KBM-7 (cell line): ENCODE results near the gene TMEM181.
"Not testable (repeated sequence)": the region's sequence is repeated elsewhere in the genome, so short reads cannot be mapped to it uniquely, and the experiment has no call there.

Experiments
- DNase-seq: peaks from one replicate; pipeline ENCODE4 v3.0.0-alpha.2; 2015
- in situ Hi-C: fragments of 300-500 bp; cut with MboI; formaldehyde crosslinking; loops from 2 replicates; pipeline ENCODE4 v1.14.3; 2020; ENCODE audit warnings: low sequenced_read_pairs, low pct_unique_long_range_greater_than_20kb, mixed read lengths

TMEM181 gene

DNA sequence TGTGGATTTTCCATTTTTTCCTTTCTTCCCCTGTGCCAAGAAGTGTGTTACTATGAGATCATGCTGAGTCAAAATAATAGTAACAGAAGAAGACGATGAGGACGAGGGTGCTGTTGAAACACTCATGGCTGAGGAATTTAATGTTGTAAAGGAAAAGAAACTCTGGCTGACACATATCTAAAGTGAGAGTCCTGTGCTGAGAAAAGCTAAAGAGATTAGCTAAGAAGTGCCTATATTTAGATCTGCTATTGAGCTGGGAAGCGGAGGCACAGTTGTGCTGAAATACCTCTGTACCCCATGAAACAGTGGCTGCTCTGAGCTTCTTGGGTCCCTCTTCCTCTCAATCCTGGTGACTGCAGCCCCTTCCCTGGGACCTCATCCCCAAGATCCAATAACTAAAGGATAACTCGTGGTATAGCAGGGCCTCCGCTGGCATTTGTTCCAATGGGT, 88.8 kb downstream of the TMEM181 start:
- no peak for DNase-seq
- in situ Hi-C loops, result no loop called here

DNA sequence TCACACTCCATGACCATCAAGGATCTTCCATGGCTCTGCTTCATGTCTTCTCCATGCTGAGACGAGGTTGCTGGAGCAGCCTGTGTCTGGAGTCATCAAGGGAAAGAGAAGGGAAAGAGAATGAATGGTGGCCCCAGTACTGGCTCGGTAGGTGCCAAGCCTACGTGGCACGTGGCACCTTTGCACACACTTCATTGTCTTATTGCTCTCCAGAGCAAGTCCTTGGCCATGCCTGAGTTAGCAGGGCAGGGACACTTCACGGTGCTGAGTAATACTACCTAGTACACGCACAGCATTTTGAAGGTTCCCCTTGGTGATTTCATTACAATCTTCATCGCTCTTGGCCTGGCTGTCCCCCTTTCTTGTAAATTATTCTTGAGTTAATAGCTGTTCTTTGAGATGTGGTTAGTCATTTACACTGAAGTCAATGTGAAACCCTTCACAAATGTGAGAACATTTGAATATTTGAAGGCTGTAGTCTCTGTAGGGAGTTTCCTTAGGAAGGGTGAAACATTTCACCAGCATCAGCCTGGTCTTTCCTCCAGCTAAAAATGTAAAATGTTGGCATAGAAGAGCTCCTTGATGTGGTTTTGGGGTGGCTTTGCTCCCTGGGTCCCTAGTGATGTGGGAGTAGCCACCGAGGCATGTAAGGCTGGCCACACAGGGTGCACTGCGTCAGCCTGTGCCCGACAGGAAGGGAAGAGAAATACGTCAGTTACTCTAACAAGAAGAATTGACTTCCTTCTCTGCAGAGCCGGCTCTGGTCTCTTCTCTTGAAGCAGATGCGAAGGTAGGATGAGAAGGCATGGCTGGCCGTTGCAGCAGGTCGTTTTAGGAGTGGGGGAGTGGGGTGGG, 89.6 kb downstream of the TMEM181 start, which contains the start of gene SYTL3:
Gene SYTL3 (plus strand): TSS at position 766 of the 855 bp plus-strand sequence. CDS start 13,215 bp downstream, outside the sequence.
- in situ Hi-C loops, result no loop called here
- DNase-seq, result peak; percentile 59

DNA sequence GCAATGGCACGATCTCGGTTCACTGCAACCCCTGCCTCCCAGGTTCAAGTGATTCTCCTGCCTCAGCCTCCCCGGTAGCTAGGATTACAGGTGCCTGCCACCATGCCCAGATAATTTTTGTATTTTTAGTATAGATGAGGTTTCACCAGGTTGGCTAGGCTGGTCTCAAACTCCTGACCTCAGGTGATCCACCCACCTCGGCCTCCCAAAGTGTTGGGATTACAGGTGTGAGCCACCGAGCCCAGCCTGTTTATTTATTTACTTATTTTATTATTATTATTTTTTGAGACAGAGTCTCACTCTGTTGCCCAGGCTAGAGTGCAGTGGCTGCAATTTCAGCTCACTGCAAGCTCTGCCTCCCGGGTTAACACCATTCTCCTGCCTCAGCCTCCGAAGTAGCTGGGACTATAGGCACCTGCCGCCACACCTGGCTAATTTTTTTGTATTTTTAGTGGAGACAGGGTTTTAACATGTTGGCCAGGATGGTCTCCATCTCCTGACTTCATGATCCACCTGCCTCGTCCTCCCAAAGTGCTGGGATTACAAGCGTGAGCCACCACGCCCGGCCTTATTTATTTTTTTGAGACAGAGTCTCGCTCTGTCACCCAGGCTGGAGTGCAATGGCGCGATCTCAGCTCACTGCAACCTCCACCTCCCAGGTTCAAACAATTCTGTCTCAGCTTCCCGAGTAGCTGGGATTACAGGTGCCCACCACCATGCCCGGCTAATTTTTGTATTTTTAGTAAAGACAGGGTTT, 92.3 kb downstream of the TMEM181 start:
- DNase-seq, in situ Hi-C loops: not testable (repeated sequence)

DNA sequence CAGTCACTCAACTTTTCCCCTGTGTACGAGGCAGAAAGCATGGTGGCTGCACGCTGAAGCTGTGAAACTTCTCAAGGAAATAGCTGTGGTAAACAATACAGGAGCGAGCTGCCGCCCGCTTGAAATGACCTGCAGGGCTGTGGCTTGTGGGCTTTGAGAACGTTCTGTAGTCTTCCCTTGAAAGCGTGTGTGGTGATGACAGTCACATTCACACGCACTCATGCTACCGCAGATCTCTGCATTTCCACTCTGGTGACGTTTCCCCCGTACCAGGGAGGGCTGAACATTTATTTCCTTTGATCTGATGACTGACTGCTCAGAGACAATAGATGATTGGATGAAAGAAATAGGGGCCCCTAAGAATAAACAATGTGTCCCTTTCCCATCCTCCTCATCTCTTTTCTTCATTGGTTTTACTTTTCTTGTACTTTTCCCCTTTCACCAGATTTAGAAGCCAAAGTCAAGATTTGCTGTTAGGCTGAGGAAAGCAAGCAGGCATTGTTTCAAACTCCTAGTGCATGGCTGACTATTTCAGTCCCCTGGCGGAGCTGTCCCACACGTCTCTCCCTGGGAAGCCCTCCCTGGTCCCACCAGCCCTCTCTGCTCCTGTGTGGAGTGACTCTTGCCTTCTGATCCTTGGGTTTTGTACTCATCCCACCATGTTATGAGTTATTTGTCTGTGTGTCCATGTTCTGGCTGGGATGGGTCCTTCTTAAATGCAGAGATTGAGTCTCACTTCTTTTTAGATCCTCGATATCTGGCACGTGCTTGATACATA, 93.9 kb downstream of the TMEM181 start:
- DNase-seq, result peak; percentile 87
- in situ Hi-C loops, result no loop called here

DNA sequence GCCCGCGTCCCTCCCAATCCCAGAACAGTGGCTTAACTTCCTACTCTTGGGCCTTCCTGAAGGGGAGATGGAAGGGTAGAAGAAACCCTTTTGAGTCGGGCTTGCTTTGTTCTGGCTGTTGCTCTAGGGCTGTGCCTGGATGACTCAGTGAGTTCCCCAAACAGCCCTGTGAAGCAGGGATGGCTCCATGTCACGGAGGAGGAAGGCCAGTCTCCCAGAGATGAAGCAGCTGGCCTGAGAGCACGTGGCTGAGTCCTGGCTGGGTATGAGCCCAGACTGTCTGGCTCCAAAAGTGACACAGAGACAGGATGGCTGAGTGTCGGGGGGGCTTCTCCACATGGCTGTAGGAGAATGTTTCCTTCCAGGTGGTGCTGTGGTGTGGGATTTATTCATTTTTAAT, 94.6 kb downstream of the TMEM181 start:
- peak; percentile 40 for DNase-seq
- in situ Hi-C loops, result no loop called here

DNA sequence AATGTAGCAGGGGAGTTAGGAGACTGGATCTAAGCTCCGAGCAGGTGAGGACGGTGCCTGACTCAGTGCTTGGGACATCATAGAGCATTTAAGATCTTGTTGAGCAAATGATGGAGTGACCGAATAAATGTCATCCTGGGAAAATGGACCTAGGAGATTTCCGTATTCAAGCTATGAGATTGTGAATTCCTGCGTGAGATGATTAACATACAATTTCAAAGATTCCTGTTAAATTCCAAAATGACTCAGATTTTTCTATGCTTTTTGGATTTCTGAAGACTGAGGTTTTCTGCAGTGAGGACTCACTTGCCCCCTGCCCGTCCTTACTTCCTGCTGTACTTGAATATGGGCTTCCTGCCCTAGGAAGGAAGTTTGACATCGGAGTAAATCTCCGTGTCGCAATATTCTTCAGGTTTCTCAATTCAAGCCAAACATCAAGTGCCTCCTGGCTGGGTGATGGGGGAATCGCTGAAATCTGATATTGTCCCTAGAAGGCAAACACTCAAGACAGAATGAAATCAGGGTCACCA, 95.1 kb downstream of the TMEM181 start:
- in situ Hi-C loops, result no loop called here
- DNase-seq, result no peak

DNA sequence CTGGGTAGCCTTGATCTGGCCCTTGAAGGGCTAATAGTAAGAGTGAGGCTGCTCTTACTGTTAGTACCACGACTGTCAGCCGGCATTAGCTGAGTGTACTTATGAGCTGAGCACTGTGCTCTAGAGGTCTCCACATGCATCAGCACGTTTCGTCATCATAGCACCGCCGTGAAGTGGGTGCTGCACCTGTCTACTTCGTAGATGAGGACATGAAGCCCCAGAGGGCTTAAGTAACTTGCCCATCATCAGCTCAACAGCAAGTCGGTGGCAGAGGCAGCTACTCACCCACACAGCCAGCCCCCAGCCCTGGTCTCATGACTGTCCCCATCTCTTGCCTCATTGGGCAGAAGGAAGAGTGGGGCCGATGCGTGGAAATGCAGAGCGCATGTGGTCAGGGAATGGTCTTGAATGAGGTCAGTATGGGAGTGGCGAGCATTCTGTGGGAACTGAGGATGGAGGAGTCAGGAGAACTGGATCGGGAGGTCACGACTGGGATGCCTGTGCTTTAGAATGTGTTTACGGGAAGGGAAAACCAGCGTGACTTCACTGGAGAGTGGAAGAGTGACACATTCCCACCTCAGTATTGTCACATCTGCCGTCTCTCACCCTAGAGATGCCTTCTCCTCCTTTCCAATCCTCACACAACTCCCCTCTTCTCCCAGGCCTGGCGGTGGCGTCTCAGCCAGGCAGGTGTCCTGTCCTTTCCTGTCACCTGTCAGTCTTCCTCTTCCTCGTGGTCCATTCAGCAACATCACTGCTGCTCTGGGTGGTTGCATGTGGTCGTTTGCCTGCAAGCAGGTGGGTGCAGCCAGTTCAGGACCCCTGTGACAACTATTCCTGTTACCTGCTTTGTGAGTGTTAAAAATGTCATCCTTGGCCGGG, 95.9 kb downstream of the TMEM181 start:
- in situ Hi-C loops, result no loop called here
- no peak for DNase-seq

DNA sequence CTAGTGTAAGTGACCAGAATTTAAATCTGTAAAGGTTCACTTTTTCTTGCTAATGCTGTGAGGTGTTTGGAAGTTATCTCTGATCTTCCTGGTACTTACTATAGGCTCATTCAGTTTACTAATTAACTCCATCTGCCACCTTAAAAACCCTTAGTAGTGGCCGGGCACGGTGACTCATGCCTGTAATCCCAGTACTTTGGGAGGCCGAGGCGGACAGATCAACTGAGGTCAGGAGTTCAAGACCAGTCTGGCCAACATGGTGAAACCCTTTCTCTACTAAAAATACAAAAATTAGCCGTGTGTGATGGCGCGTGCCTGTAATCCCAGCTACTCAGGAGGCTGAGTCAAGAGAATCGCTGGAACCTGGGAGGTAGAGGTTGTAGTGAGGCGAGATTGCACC, 97.1 kb downstream of the TMEM181 start:
- DNase-seq, in situ Hi-C loops: not testable (repeated sequence)

DNA sequence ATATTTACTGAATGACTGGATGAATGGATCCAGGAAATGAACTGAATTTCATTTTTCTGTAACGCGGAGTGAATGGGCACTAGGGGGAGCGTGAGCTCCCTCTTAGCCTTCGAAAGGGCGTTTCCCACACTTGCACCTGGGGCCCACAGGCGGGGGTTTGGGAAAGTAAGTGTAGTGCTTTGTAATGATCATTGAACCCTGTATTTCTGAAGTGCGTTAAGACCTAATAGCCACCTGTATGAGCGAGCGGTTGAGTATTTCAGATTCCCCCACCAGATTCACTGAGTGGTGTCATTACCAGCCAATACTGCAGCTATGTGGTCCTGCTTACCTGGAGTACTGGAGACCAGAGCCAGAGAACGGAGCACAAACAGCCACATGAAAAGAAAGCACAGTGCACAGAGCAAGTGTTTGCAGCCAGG, 100.5 kb downstream of the TMEM181 start:
- DNase-seq, result peak; percentile 40
- in situ Hi-C loops, result no loop called here

DNA sequence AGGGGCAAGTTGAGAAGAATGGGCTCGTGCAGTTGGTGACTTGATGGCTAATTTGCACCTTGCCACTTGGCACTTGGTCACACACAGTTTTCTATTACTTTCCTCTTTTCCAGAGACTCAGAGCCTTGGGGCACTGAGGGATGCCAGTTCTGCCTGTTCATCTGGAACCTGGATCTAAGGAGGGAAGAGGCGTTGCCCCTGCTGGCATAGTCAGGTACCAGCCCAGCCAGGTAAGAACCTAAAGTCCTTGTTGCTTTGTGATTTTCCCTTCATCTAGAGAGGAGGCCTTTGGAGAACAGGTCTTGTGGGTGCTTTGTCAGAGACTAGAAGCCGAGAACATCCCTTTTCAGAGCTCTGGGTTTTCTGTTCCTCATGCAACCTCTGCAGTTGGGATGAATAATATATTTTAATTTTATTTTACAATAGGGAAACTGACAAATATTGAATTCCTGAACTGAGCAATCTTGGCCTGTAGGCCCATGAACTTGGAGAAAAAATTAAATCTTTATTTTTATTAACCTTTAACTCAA, 101.3 kb downstream of the TMEM181 start:
- no peak for DNase-seq
- in situ Hi-C loops, result no loop called here

DNA sequence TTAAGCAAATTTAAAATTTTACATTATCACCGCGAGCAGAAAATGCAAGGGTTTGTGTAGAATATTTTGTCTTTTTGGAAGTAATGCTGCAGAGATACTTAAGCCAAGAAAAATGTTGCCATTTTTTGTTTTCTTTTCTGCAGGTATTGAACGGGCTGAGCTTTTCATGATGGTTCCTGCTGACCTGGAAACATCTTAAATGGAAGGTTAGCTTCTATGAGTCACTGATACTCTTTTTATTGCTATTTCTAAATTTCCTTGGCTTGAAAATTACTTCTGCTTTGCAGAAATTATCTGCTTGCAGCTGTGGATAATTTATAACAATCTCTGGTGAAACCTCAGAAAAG, 102.7 kb downstream of the TMEM181 start:
- in situ Hi-C loops, result no loop called here
- DNase-seq, result no peak

DNA sequence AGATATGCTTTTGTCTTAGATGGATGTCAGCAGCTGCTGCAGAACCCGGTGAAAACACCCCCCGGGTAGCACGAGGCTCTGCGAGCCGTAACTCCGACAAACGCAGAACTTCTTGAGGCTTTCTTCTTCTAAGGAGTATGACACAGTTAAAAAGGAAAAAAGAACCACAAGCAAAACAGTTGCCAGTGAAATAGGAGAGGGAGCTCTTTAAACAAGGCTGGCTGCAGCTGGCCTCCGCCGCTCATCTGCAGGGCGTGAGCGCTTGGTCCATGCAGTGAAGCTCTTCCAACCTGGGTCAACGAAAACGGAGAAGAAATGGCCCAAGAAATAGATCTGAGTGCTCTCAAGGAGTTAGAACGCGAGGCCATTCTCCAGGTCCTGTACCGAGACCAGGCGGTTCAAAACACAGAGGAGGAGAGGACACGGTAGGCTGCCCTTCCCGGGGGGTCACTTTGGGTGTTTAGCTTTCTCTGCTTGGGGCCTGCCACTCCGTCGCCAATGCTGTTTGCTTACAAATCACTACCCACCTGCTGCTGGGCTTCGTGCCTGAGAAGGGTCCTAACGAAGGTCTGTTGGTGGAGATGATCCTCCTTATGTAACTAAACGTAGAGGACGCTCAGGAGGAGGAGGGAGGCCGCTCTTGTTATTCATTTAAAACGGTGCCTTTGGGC, 103.2 kb downstream of the TMEM181 start:
- in situ Hi-C loops, result no loop called here
- DNase-seq, result peak; percentile 62

DNA sequence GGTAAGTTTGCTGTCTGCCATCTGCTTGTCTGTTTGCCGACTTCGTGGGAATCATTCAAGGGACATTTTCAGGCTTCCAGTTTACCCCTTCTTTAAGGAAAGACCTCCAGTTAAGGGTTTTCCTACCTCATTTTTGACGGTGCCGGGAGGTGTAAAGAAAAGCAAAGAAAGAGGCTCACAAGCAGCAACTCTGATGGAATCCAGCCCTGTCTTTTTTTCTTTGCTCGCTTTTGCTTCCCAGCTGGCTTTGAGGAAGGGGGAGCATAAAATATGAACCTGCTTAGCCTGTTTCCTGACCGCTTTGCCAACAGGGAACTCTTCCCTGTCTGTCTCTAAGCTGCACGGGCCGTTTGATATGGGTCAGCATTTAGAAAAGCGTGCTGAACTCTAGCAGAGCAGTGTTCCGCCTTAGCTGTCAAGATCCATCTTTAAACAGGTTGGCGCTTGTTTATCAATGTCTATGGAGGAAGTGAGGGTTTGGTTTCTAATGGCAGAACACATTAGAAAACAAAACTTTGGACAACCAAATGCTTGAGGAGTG, 103.8 kb downstream of the TMEM181 start:
- in situ Hi-C loops, result no loop called here
- DNase-seq, result no peak

DNA sequence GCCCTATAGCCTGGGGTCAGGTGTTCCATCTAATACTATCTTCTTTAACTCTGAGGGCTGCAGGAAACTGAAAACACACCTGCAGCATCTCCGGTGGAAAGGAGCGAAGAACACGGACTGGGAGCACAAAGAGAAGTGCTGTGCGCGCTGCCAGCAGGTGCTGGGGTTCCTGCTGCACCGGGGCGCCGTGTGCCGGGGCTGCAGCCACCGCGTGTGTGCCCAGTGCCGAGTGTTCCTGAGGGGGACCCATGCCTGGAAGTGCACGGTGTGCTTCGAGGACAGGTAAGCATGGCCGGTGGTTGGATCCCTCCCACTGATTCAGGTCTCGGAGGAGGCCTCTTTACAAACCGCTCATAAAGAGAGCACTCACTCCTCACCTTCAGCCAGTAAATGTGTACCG, 105.4 kb downstream of the TMEM181 start:
- in situ Hi-C loops, result no loop called here
- DNase-seq, result no peak

DNA sequence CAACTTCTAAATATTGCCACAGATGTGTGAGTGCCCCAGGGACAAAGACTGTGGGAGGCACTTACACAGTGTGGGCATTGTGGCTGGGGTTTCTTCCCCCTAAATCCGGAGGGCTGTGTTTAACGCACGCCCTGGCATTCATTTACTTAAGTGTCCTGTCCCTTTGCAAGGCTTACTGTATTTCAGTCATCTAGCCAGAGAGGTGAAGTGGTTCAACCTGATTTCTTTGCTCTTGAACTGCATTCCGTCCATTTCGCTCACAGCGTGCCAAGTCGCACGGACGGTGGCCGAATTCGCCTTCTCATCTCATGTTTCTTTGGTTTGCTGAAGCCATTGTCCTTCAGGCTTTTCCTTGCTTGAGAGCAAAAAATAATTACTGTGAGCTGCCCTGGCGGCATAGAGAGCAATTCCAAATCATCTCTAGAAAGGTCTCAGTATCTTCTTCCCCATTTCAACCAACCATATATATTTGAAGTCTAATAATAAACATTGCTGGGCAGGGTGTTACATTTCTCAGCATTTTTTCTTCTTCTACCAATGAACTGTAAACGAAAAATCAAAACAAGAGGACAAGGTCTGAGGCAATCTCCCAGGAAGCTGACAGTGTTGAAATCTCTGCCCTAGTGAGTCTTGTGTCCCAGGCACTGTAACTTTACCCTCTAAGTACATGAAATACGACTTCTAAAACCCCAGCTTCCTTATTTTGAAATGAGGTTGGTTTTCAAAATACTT, 106.9 kb downstream of the TMEM181 start:
- peak; percentile 77 for DNase-seq
- in situ Hi-C loops, result no loop called here

DNA sequence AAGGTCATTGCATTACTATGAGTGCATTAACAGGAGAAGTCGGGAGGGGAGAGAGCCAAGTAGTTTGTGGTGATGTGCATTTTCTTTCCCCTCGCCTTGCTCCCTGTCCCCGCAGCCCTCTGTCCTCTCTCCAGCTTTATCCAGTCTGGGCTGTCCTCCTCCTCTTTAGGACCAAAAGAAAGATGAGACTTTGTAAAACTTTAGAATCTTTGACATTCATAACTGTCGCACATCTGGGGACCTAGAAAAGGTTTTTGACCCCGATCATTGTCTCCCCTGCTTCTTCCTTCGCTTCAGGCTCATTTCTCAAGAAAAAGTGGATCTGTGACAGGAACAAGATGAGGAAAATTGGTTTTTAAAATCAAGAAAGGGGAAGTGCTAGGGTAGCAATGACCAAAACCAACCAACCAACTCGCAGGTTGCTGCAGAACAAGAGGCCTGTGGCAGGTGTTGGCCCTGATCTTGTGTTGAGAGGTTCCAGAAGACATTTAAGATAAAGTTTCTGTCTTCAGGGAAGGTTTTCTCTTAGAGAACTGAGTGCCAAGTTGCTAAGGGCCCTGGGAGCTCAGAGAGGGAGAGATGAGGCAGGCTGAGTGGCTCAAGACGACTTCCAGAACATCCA, 107.6 kb downstream of the TMEM181 start:
- in situ Hi-C loops, result no loop called here
- DNase-seq, result peak; percentile 32
